Heart right ventricle (tissue), 16 donors: ENCODE data around the gene NUTM2G. TPM values are rescaled to one million over a fixed set of nuclear protein-coding genes. Genes with fewer than 3 reads are reported as not detected.
A peak's percentile ranks its signal among the peaks of the same experiment; 100 is the strongest.
"Not testable (repeated sequence)": the region's sequence is repeated elsewhere in the genome, so short reads cannot be mapped to it uniquely, and the experiment has no call there.

Experiments used
- ATAC-seq, 8 donors: fragments of 200-7000 bp; cut with Tn5 transposase; one replicate each; pipeline ENCODE4 v1.9.1; 2020; ENCODE audit warnings: mild to moderate bottlenecking in 8 of 8, moderate library complexity in 8 of 8, moderate number of reproducible peaks in 1 of 8
- DNase-seq, 2 donors: peaks; one replicate each; pipeline ENCODE4 v3.0.0-alpha.2; 2020
- H3K27ac ChIP-seq, 10 donors: fragments of 200-600 bp; sonication (generic) in 2 of 10; one replicate each; pipeline versions ENCODE4 v1.5.0 to v1.8.0; 2020 to 2022; ENCODE audit warnings: mild to moderate bottlenecking in 3 of 10
- H3K27me3 ChIP-seq, 7 donors: fragments of 200-600 bp; one replicate each; pipeline ENCODE4 v1.8.0; 2021 to 2022; ENCODE audit warnings: mild to moderate bottlenecking in 2 of 7
- H3K36me3 ChIP-seq, 9 donors: fragments of 200-600 bp; sonication (generic) in 1 of 9; one replicate each; pipeline versions ENCODE4 v1.5.0 to v1.8.0; 2020 to 2022; ENCODE audit warnings: mild to moderate bottlenecking in 2 of 9
- H3K4me1 ChIP-seq, 9 donors: fragments of 200-600 bp; sonication (generic) in 1 of 9; one replicate each; pipeline versions ENCODE4 v1.5.0 to v1.8.0; 2020 to 2022; ENCODE audit warnings: mild to moderate bottlenecking in 4 of 9
- H3K4me3 ChIP-seq, 10 donors: fragments of 200-600 bp; sonication (generic) in 2 of 10; one replicate each; pipeline versions ENCODE4 v1.5.0 to v1.8.0; 2020 to 2022; ENCODE audit warnings: mild to moderate bottlenecking in 7 of 10, moderate library complexity in 2 of 10
- H3K9me3 ChIP-seq, 11 donors: fragments of 200-600 bp in 10 of 11; sonication (generic) in 2 of 11; one replicate each; pipeline versions ENCODE4 v1.5.0 to v1.8.0; 2013 to 2022; ENCODE audit warnings: mild to moderate bottlenecking in 2 of 11, control low read depth in 1 of 11, moderate library complexity in 1 of 11
- WGBS, 2 donors: extraction: QIAGEN DNeasy Blood & Tissue Kit; methylation state at CpG; one replicate each; pipeline ENCODE4 v1.1.7; 2013; ENCODE audit warnings: inconsistent platforms in 1 of 2; 5-methylcytosine and 5-hydroxymethylcytosine counted together
- intact Hi-C, 10 donors: fragments of 100-400 bp; cut with DNase I; formaldehyde crosslinking; loops; one replicate each; pipeline versions ENCODE4 v1.11.1 to v1.14.2; 2022
- long read RNA-seq, 3 donors: library from polyadenylated mRNA; unstranded; transcript quantifications; one replicate each; pipeline ENCODE4 v2.0.0, GENCODE V29; 2020 to 2021
- polyA plus RNA-seq, 2 donors: library from polyadenylated mRNA; stranded (reverse); fragments of 200-250 nt; gene quantifications; one replicate each; pipeline ENCODE4 v1.2.3, GENCODE V29; 2013
- total RNA-seq, 10 donors: library from RNA; stranded (reverse); fragmentation: NEBNext Ultra II Directional in 3 of 10; extraction: Animal tissue kit (Norgen Biotek cat#: 25700) in 3 of 10; gene quantifications; one replicate each; pipeline versions ENCODE4 v1.2.1 to v1.2.4, GENCODE V29; 2021 to 2023
- TF ChIP-seq, protein P1 (sequence below), 9 donors: fragments of 200-600 bp; sonication (generic) in 2 of 9; IDR thresholded peaks; one replicate each; pipeline versions ENCODE4 v1.5.0 to v1.8.0; 2021 to 2022; ENCODE audit warnings: antibody characterized with exemption in 9 of 9, mild to moderate bottlenecking in 5 of 9, moderate library complexity in 1 of 9
- donor health status: Arrhythmogenic right ventricular cardiomyopathy.
- donor health status: ischemic (EF 13 %, LVEDD 7.1; RV severe dilation, severe dysfunction).
- donor health status: healthy with polysubstance abuse.
- donor health status: DM: no; HTN: yes; CAD: no.
- donor health status: DM: no; HTN: no; CAD: no.
- donor health status: ischemic (EF 25% LVEDD 6.9; RV normal size, moderate dysfunction).
- donor health status: ischemic (EF 25% LVEDD 5.7; RV mildly dilated, moderate dysfunction).
- donor health status: healthy.
- donor health status: DM: yes; HTN: yes; CAD: no.
- donor health status: Ischemic cardiomyopathy.
- donor health status: ischemic (EF 35%, LVEDD 5.7; RV mildly dilated, moderate dysfunction).
- donor health status: nonischemic (EF 11% LVEDD 7.7; RV severe dilation, severe dysfunction).
- donor health status: DM: yes; HTN: yes; CAD: no.
- donor health status: PGD.
- donor health status: ischemic (EF 29% LVEDD 5.4; RV normal size, mild dysfunction).
- donor health status: nonischemic (EF 23%, LVEDD 6.1; RV moderate dilation, normal function).

Gene NUTM2G, protein sequence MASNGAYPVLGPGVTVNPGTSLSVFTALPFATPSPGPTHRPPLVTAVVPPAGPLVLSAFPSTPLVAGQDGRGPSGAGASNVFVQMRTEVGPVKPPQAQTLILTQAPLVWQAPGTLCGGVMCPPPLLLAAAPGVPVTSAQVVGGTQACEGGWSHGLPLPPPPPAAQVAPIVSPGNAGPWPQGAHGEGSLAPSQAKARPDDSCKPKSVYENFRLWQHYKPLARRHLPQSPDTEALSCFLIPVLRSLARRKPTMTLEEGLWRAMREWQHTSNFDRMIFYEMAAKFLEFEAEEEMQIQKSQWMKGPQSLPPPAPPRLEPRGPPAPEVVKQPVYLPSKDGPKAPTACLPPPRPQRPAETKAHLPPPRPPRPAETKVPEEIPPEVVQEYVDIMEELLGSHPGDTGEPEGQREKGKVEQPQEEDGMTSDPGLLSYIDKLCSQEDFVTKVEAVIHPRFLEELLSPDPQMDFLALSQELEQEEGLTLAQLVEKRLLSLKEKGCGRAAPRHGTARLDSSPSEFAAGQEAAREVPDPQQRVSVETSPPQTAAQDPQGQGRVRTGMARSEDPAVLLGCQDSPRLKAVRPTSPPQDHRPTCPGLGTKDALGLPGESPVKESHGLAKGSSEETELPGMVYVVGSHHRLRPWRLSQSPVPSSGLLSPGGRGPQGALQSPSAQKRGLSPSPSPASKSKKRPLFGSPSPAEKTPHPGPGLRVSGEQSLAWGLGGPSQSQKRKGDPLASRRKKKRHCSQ
- total RNA-seq (not detected), polyA plus RNA-seq (not detected)
- long read RNA-seq, donor 1, result 0 reads
- long read RNA-seq, donor 2, result 0 reads
- long read RNA-seq, donor 3, result 0 reads

GRCh38 chr9:96928543-96928942 is at the start of gene NUTM2G:
Gene NUTM2G (plus strand): TSS chr9:96928843. CDS start chr9:96929025, 182 bp downstream.
- H3K9me3 ChIP-seq, intact Hi-C loops, H3K27ac ChIP-seq, H3K4me3 ChIP-seq, H3K4me1 ChIP-seq, H3K36me3 ChIP-seq, H3K27me3 ChIP-seq, DNase-seq, ATAC-seq: not testable (repeated sequence)
- WGBS, 2 donors, result no CpG with 5 or more reads among the region's 3 CpGs

DNA sequence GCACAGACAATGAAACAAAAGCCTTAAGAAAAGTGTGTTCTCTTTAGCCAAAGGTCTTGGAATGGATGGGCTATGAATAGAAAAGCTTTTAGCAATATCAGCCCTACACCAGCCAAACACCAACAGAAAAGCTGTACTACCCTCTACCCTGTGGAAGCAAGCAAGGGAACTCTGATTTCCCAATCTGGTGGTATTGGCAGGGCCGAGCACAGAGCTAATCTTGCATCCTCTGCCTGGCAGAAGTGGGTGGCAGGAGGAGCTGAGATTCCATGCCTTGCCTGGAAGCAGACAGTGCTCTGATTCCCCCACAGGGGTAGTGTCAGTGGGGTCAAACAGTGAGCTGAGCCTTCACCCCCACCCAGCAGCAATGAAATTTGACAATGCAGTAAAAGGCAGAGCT is 44.7 kb upstream of the NUTM2G start:
- Histone ChIP-seq H3K36me3 (no peaks in the 10 kb centered on the region), H3K27me3 (peaks cover 0 to 8% (median 0%) of the 10 kb centered on the region in 7 donors), H3K4me3 (no peak overlapping the region), H3K27ac (no peak overlapping the region), H3K4me1 (peaks cover 0 to 5% (median 0%) of the 10 kb centered on the region in 9 donors), H3K9me3 (peaks cover 0 to 6% (median 0%) of the 10 kb centered on the region in 11 donors)
- TF ChIP-seq, protein P1, sequence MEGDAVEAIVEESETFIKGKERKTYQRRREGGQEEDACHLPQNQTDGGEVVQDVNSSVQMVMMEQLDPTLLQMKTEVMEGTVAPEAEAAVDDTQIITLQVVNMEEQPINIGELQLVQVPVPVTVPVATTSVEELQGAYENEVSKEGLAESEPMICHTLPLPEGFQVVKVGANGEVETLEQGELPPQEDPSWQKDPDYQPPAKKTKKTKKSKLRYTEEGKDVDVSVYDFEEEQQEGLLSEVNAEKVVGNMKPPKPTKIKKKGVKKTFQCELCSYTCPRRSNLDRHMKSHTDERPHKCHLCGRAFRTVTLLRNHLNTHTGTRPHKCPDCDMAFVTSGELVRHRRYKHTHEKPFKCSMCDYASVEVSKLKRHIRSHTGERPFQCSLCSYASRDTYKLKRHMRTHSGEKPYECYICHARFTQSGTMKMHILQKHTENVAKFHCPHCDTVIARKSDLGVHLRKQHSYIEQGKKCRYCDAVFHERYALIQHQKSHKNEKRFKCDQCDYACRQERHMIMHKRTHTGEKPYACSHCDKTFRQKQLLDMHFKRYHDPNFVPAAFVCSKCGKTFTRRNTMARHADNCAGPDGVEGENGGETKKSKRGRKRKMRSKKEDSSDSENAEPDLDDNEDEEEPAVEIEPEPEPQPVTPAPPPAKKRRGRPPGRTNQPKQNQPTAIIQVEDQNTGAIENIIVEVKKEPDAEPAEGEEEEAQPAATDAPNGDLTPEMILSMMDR (IDR thresholded peaks at IDR 0.05), result no peak
- ATAC-seq (peak in 4 of 8 donors; percentile 42 to 78 (median 70)), DNase-seq (no peak)
- intact Hi-C loops, result no loop called here
- WGBS, 2 donors, result 41 to 43% methylated on average over 1 of the region's 1 CpG

- TF ChIP-seq, protein P1 (IDR thresholded peaks at IDR 0.05), result no peak
- ATAC-seq (peak in 1 of 8 donors; percentile 25), DNase-seq (no peak)
- intact Hi-C loops, result no loop called here
- H3K36me3 ChIP-seq, result no peaks in the 10 kb centered on the region
- H3K9me3 ChIP-seq, result peaks cover 0 to 6% (median 0%) of the 10 kb centered on the region in 11 donors
- no peak overlapping the region for H3K27ac ChIP-seq
- peaks cover 0 to 5% (median 0%) of the 10 kb centered on the region in 9 donors for H3K4me1 ChIP-seq
- no peak overlapping the region for H3K4me3 ChIP-seq
- peaks cover 0 to 3% (median 0%) of the 10 kb centered on the region in 7 donors for H3K27me3 ChIP-seq
- 75 to 85% methylated on average over 2 of the region's 2 CpGs for WGBS, 2 donors
Measured at GRCh38 chr9:96884443-96884842, 44.2 kb upstream of the NUTM2G start.

- ATAC-seq, result no peak
- intact Hi-C loops, result no loop called here
- TF ChIP-seq, protein P1 (IDR thresholded peaks at IDR 0.05), result no peak
Measured at GRCh38 chr9:96885424-96885823, 43.2 kb upstream of the NUTM2G start.

More at GRCh38 chr9:96885424-96885823, 43.2 kb upstream of the NUTM2G start:
- Histone ChIP-seq H3K27me3 (no peaks in the 10 kb centered on the region), H3K9me3 (peaks cover 0 to 6% (median 0%) of the 10 kb centered on the region in 11 donors), H3K4me1 (peaks cover 0 to 5% (median 0%) of the 10 kb centered on the region in 9 donors), H3K36me3 (peaks cover 0 to 7% (median 0%) of the 10 kb centered on the region in 9 donors), H3K4me3 (no peak overlapping the region), H3K27ac (no peak overlapping the region)
- no peak for DNase-seq
